Keratinocyte (primary cell): ENCODE measurements around the gene SLC9C2. TPM values are rescaled to one million over a fixed set of nuclear protein-coding genes. Genes with fewer than 3 reads are reported as not detected.

Experiments used
- DNase-seq: peaks from one replicate; pipeline ENCODE4 v3.0.0-alpha.2; 2011; ENCODE audit warnings: low read depth, missing footprints, low spot score
- FAIRE-seq: peaks from 2 replicates; lab custom pipeline; 2011; peaks lifted over from hg19 to GRCh38; lab: Jason Lieb, UNC
- H2AFZ ChIP-seq: 2 replicates; pipeline ENCODE4 v1.6.0; 2012; ENCODE audit warnings: low read length, control low read depth, inconsistent platforms; ENCODE audit not compliant: control insufficient read depth
- H3K27ac ChIP-seq: 2 replicates; pipeline ENCODE4 v1.5.1; 2011; ENCODE audit warnings: low read length; ENCODE audit not compliant: control insufficient read depth, insufficient read depth
- H3K27me3 ChIP-seq: 3 replicates; pipeline ENCODE4 v1.6.0; 2011; ENCODE audit warnings: low read length; ENCODE audit not compliant: control insufficient read depth, insufficient read depth; ENCODE audit errors: extremely low read depth
- H3K36me3 ChIP-seq, 2 experiments: 2 replicates in 1 of 2; 3 replicates in 1 of 2; pipeline ENCODE4 v1.5.1; 2011; ENCODE audit warnings: low read length in 2 of 2, mild to moderate bottlenecking in 1 of 2; ENCODE audit not compliant: control insufficient read depth in 2 of 2, insufficient read depth in 2 of 2; ENCODE audit errors: extremely low read depth in 1 of 2
- H3K4me1 ChIP-seq: 3 replicates; pipeline ENCODE4 v1.5.1; 2011; ENCODE audit warnings: low read length; ENCODE audit not compliant: control insufficient read depth, insufficient read depth; ENCODE audit errors: extremely low read depth
- H3K4me2 ChIP-seq: 3 replicates; pipeline ENCODE4 v1.6.0; 2011; ENCODE audit warnings: low read depth, low read length; ENCODE audit not compliant: control insufficient read depth, insufficient read depth; ENCODE audit errors: extremely low read depth
- H3K4me3 ChIP-seq, 3 experiments: fragments of 200-600 bp in 1 of 3; sonication (generic) in 1 of 3; 2 replicates in 2 of 3; 3 replicates in 1 of 3; pipeline ENCODE4 v1.5.1; 2011 to 2016; ENCODE audit warnings: low read length in 3 of 3, mild to moderate bottlenecking in 3 of 3, control low read depth in 2 of 3, inconsistent platforms in 1 of 3, low read depth in 1 of 3, mixed read lengths in 1 of 3, mixed run types in 1 of 3, moderate library complexity in 1 of 3; ENCODE audit not compliant: control insufficient read depth in 2 of 3, insufficient read depth in 2 of 3; ENCODE audit errors: extremely low read depth in 1 of 3
- H3K79me2 ChIP-seq: 2 replicates; pipeline ENCODE4 v1.6.0; 2012; ENCODE audit warnings: low read length; ENCODE audit not compliant: control insufficient read depth, insufficient read depth
- H3K9ac ChIP-seq: 3 replicates; pipeline ENCODE4 v1.6.0; 2011; ENCODE audit warnings: low read length; ENCODE audit not compliant: control insufficient read depth, insufficient read depth; ENCODE audit errors: extremely low read depth
- H3K9me1 ChIP-seq: 3 replicates; pipeline ENCODE4 v1.6.0; 2011; ENCODE audit warnings: low read length; ENCODE audit not compliant: control insufficient read depth, insufficient read depth; ENCODE audit errors: extremely low read depth
- H3K9me3 ChIP-seq: 2 replicates; pipeline ENCODE4 v1.5.1; 2012; ENCODE audit warnings: low read depth, low read length; ENCODE audit not compliant: control insufficient read depth
- H4K20me1 ChIP-seq: 3 replicates; pipeline ENCODE4 v1.6.0; 2011; ENCODE audit warnings: low read length; ENCODE audit not compliant: control insufficient read depth, insufficient read depth; ENCODE audit errors: extremely low read depth
- CTCF ChIP-seq, 3 experiments: IDR thresholded peaks in 1 of 3; conservative IDR thresholded peaks in 1 of 3; optimal IDR thresholded peaks in 1 of 3; 2 replicates in 2 of 3; 3 replicates in 1 of 3; pipeline versions ENCODE3 to v1.5.1; 2011; ENCODE audit warnings: low read length in 3 of 3, mild to moderate bottlenecking in 3 of 3, moderate library complexity in 2 of 3, control low read depth in 1 of 3, inconsistent platforms in 1 of 3; ENCODE audit not compliant: insufficient read depth in 2 of 3; ENCODE audit errors: extremely low read depth in 1 of 3
- EZH2 ChIP-seq: IDR thresholded peaks from one replicate; pipeline ENCODE4 v1.6.1; 2012; ENCODE audit warnings: inconsistent platforms, mild to moderate bottlenecking, low read length, moderate library complexity
- dilution Hi-C: fragments of 300-500 bp; cut with MboI; formaldehyde crosslinking; loops from one replicate; pipeline ENCODE4 v1.7.0; 2020; ENCODE audit warnings: low sequenced_read_pairs; ENCODE audit not compliant: extremely low pct_ligation_motif_present
- polyA plus RNA-seq, 5 experiments: library from polyadenylated mRNA; depleted of rRNA in 3 of 5; stranded (reverse) in 3 of 5; stranded (forward) in 1 of 5; unstranded in 1 of 5; fragments of >200 nt; gene quantifications; 1 replicate in 1 of 5; 2 replicates in 3 of 5; 3 replicates in 1 of 5; pipeline versions ENCODE4 v1.2.1 to v1.2.3, GENCODE V29; 2011 to 2012; ENCODE audit warnings: missing spikeins in 2 of 5, low read depth in 1 of 5, low replicate concordance in 1 of 5

Gene SLC9C2
- polyA plus RNA-seq, 1 donor (not counting 4 experiments of a cell fraction or from before 2014, with no cell fraction given) = not detected

DNA sequence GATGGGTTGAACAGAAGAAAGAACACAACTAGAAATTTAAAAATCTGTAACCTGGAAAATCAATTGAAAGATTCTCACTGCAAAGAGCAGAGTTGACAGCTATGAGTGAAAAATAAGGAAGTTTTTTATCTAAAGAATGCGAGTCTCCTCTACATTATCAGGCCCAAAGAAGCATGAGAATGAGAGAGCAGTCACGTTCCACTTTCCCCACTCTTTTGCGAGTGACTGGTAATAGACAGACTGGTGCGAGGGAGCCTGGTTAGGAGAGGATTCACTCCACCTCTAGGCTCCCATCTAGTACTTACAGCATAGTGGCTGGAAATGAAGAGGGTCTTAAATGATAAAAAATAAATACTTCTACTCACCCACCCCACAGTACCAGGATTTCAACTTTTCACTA is 73.8 kb downstream of the SLC9C2 start:
- no peaks in the 10 kb centered on the region for H3K79me2 ChIP-seq
- no peaks in the 10 kb centered on the region for H3K27me3 ChIP-seq
- dilution Hi-C loops = no loop called here
- DNase-seq (no peak), FAIRE-seq (no peak)
- H3K9ac ChIP-seq = no peak overlapping the region
- H3K4me3 ChIP-seq = no peak overlapping the region
- H3K9me3 ChIP-seq = no peaks in the 10 kb centered on the region
- H3K4me2 ChIP-seq = no peak overlapping the region
- no peaks in the 10 kb centered on the region for H4K20me1 ChIP-seq
- no peaks in the 10 kb centered on the region for H3K36me3 ChIP-seq
- H2AFZ ChIP-seq = no peak overlapping the region
- TF ChIP-seq CTCF (optimal IDR thresholded peaks at IDR 0.05 in 1 of 3, IDR thresholded peaks at IDR 0.05 in 1 of 3, conservative IDR thresholded peaks at IDR 0.05 in 1 of 3; ENCODE audit: extremely low read depth in 1 of 3, insufficient read depth in 2 of 3, low read length in 3 of 3) = no peak
- TF ChIP-seq EZH2 = no peak
- H3K27ac ChIP-seq = no peak overlapping the region
- no peaks in the 10 kb centered on the region for H3K9me1 ChIP-seq
- H3K4me1 ChIP-seq = no peaks in the 10 kb centered on the region

- DNase-seq = no peak
- Histone ChIP-seq H3K9me3 (no peaks in the 10 kb centered on the region), H3K4me2 (no peak overlapping the region), H3K27ac (no peak overlapping the region), H3K27me3 (no peaks in the 10 kb centered on the region), H3K79me2 (no peaks in the 10 kb centered on the region), H4K20me1 (no peaks in the 10 kb centered on the region), H3K36me3 (no peaks in the 10 kb centered on the region), H2AFZ (no peak overlapping the region), H3K4me3 (no peak overlapping the region), H3K9ac (no peak overlapping the region), H3K9me1 (no peaks in the 10 kb centered on the region), H3K4me1 (no peaks in the 10 kb centered on the region)
- FAIRE-seq = peak; percentile 34
- dilution Hi-C loops = no loop called here
- no peak for TF ChIP-seq EZH2
- no peak for TF ChIP-seq CTCF (optimal IDR thresholded peaks at IDR 0.05 in 1 of 3, IDR thresholded peaks at IDR 0.05 in 1 of 3, conservative IDR thresholded peaks at IDR 0.05 in 1 of 3; ENCODE audit: extremely low read depth in 1 of 3, insufficient read depth in 2 of 3, low read length in 3 of 3)
Measured at GRCh38 chr1:173527151-173527826, 75.6 kb downstream of the SLC9C2 start.
